Measurements from ENCODE around the gene TDRD7.
"Not testable (repeated sequence)": the region's sequence is repeated elsewhere in the genome, so short reads cannot be mapped to it uniquely, and the experiment has no call there.

The TDRD7 gene

GRCh38 chr9:97479496-97480159, 67.7 kb downstream of the TDRD7 start:
- DNase-seq: no peak

- no peak for DNase-seq
These were observed 68.3 kb downstream of the TDRD7 start for GRCh38 chr9:97480174-97480573.

DNA sequence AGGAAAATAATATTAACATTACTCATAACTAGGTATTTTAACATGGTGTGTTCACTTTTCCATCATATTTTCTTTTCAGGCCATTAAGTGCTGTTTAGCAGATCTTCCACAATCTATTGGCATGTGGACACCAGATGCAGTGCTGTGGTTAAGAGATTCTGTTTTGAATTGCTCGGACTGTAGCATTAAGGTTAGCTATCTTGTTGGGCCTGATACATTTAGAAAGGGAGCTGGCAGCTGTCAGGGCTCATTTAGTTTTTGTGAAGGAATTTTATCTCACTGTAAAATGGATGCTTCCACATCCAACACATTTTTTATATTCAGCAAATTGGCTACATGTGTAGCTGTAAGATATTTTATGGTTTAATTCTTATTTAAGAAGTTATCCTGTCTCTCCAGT, 68.9 kb downstream of the TDRD7 start:
- DNase-seq: no peak

DNA sequence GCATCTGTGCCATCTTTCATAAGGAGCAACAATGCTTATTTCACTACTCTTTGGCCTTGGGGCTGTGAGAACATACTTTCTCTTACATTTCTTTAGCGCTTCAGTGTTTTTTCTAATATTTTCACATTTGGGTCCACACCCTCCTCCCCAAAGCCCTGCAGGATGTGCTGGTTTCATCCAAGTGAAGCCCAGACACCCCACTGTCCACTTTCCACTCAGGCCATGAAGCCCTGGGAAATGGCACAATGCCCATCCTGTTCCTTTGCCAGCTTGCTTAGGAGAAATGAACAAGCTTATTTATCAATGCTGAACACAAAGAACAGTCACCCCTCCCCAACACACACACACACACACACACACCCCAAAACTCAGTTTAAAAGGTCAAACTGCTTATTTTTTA, 72.2 kb downstream of the TDRD7 start:
- no peak for DNase-seq

DNA sequence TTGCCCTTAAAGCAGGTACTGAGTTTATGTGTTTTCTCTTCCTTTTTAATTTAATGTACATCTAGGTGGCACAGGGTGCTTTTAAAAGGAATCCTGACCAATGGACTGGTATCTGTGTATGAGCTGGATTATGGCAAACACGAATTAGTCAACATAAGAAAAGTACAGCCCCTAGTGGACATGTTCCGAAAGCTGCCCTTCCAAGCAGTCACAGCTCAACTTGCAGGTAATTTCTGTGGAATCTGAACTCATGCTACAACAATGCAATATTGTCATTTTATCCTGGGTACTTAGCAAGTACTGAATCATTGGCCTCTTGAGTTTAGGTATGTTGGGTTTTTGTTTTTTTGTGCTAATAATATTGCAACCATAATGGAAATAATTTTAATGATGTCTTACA, 75.2 kb downstream of the TDRD7 start:
- DNase-seq: no peak

DNA sequence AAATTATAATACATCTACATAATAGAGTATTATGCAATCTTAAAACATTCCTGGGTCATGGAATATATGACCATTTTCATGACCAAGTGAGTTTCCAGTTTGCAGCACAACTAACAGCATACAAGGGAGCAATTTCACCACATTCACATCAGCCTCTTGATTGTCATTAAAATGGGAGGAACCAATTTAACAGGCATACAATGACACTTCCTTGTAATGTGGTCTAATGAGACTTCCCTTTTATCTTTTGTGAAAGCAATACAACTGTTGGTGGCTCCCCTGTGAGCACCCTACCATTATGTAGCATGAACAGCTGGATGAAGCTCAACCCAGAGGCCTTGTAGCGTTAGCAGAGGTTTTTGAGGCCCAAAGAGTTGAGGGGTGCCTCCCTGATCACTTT, 76.0 kb downstream of the TDRD7 start:
- no peak for DNase-seq

DNA sequence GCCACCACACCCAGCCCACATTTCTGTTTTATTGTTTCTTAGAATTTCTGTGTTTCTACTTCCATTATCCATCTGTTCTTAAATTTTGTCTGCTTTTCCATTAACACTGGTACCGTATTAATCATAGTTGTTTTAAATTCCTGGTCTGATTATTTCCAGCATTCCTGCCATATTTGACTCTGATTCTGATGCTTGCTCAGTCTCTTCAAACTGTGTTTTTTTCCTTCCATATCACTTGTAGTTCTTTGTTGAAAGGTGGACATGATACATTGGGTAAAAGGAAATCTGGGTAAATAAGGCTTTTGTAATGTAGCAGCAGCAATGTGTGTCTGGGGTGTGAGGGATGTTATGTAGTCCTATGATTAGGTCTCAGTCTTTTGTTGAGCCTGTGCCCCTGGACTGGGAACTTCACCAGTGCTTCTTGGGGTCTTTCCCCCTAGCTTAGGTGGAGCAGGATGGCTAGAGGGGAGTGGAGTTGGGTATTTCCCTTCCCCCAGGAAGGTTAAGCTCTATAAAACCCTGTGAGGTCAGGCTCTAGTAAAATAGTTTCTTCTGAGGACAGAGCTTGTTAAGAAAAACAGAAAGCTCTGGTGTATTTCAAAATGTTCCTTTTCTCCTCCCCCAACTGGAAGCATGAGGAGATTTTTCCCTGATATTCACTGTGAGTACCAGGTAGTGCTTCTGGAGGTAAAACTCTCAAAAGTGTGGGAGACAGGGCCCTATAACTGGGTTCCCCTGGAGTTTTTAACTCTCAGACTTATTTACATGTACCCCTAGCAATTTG, 79.5 kb downstream of the TDRD7 start:
- no peak for DNase-seq

- DNase-seq: not testable (repeated sequence)
These were observed 85.9 kb downstream of the TDRD7 start for GRCh38 chr9:97497558-97498375.

DNA sequence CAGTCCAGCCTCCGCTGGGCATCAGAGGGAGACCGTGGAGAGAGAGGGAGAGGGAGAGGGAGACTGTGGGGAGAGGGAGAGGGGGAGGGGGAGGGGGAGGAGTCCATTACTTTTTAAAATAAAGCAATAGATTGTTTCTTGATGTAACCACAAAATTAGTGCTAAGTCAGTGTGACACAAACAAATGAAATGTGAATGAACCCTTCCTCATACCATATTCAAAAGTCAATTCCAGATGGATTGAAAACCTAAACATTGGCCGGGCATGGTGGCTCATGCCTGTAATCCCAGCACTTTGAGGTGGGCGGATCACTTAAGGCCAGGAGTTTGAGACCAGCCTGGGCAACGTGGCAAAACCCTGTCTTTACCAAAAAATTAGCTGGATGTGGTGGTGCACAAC, 87.0 kb downstream of the TDRD7 start:
- not testable (repeated sequence) for DNase-seq

GRCh38 chr9:97500263-97500662, 88.4 kb downstream of the TDRD7 start:
- DNase-seq: no peak

DNA sequence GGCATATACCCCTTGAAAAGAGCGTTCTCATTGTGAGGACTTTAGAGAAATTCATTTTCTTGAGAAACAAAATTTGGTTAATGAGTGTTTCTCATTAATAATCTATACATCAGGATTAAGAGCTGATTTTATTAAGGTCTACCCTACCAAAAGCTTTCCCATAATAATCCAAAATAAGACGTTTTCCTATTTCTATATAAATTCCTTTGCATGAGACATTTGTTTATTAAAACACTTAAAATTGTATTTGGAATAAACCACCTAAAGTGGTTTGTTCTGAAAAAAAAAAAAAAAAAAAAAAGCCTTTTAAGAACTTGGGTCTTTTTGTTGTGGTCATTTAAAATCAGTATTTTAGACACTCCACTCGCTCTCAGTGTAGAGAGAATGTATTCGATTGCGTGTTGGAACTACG, 88.9 kb downstream of the TDRD7 start:
- DNase-seq: no peak

GRCh38 chr9:97501177-97501971, 89.5 kb downstream of the TDRD7 start, which contains the start of gene TMOD1:
Gene TMOD1 (plus strand): TSS chr9:97501666. CDS start chr9:97524189, 22,523 bp downstream.
- no peak for DNase-seq

- DNase-seq: no peak
These were observed 90.0 kb downstream of the TDRD7 start for GRCh38 chr9:97501972-97502221.

DNA sequence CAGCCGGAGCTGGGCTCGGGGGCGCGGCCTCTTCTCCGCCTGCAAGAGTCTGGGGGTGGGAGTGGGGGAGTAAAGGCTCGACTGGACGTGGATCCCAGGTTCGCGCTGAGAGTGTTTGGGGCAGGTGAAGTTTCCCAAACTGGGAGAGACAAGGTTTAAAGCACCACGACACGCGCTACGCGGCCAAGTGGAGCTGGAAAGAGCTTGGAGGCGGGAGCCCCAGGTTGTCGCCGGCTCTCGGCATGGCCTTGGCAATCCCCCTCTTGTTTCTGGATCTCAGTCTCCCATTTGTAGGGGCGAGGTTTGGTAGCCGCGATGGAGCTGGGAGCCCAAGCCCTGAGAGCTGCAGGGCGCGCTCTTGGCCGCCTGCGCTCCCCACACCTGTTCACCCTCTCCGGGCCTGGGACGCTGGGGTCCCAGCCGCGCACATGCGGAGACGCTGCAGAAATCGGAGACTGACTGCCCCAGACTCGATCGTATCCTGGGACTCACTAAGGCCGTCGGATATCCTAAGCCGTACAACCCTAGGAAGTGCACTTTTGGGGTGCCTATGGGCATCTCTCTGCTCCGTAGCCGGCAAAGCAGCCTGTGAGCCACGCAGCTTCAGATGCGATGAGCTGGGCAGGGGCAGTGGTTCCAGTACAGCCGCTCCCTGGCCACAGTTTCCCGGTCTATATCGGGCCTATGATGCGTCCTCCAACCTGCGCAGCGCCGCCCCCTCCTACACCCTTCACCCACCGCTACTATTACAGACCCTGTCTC, 90.5 kb downstream of the TDRD7 start:
- DNase-seq: no peak

- DNase-seq: no peak
These were observed 91.3 kb downstream of the TDRD7 start for GRCh38 chr9:97502984-97503861.

DNA sequence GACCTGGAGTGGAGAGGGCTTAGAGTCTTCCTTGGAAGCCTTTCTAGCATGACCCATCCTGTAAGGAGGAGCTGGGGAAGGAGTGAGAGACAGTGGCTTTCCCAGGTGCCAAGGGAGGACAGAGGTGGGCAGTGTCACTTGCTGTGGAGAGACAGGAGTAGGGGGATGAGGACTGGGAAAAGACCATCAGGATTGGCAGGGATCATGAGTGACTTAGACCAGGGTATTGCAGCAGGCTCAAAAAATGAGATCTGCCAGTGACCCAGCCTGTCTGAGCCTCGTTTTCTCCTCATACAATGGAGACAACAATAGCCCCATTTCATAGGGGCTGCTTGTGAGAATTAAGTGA, 91.9 kb downstream of the TDRD7 start:
- no peak for DNase-seq

DNA sequence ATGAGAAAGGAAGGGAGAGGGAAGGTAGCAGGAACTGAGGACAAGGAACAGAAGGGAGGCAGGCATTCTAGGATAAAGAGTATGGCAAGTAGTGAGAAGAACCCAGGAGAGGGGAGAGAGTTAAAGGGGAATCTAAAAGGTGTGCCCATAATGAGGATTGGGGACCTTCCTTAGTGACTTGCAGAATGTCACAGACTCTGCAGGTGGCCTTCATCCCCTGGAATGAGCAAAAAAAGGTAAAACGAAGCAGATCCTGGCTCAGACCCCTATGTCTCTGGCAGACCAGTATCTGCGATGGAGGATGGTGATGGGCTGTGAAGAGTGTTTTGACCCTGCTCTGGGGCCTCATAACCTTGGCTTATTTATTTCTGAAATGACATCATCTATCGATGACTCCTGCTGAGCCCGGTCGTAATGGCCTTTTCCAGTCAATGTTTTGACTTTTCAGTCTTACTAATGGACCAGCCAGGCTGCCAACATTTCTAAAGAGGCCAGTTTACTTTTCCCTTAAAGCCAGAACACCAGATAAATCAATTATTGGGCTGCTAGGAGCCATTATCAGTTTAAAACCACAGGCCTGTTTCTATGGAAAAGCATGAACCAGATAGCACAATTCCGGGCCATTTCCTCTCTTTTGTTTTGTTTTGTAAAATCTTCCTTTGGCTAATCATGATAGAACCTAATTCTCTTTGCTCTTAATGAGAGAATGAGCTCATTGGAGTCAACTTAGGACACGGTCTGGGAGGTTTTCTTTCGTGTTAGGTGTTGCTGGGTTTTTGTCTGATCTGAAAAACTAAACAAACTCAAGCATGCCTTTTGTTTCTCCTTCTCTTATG, 92.7 kb downstream of the TDRD7 start:
- no peak for DNase-seq

GRCh38 chr9:97505845-97506244, 93.9 kb downstream of the TDRD7 start:
- no peak for DNase-seq

- DNase-seq: no peak
These were observed 94.4 kb downstream of the TDRD7 start for GRCh38 chr9:97506306-97506705.

- no peak for DNase-seq
These were observed 94.9 kb downstream of the TDRD7 start for GRCh38 chr9:97506787-97507186.

All from NK-92 treated with Interleukin-12 subunit alpha and Interleukin-12 subunit beta, amount 100 ng/mL, for 24 hours (cell line).